ENCODE measurements around the gene AMZ1.

The AMZ1 gene

GRCh38 chr7:2757361-2757903 lies 69.4 kb downstream of the AMZ1 start:
- DNase-seq: peak; percentile 35

GRCh38 chr7:2757904-2758672 lies 70.1 kb downstream of the AMZ1 start:
- DNase-seq: peak; percentile 93

DNA sequence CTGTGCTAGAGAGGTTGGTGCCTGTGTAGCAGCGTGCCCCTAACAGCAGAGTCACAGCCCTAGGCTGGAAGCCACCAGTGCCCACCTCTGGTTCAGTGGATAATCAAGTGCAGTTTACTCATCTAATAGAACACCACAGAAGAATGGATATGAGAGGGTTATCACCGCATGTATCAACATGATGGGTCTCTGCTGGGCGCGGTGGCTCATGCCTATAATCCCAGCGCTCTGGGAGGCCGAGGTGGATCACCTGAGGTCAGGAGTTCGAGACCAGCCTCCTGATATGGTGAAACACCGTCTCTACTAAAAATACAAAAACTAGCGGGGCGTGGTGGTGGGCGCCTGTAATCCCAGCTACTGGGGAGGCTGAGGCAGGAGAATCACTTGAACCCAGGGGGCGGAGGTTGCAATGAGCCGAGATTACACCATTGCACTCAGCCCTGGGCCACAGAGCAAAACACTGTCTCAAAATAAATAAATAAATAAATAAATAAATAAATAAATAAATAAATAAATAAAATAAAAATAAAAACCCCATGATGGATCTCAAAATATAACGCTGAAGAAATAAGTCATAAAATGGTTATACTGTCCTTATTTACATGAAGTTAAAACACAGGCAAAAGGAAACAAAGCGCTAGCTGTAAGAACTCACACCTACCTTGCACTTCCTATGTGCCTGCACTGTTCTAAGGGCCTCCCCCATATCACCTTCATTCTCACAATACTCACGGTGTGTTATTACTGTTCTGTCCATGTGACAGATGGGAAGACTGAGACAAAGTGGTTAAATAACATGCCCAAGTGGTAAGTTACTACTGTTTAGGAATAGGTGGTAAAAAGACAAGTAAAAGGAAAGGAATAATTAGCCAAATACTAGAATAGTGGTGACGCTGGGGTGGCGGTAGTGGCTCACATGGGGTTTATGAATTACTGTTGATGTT lies 70.9 kb downstream of the AMZ1 start:
- peak; percentile 20 for DNase-seq

- DNase-seq: no peak
These were observed 71.7 kb downstream of the AMZ1 start for GRCh38 chr7:2759736-2760097.

DNA sequence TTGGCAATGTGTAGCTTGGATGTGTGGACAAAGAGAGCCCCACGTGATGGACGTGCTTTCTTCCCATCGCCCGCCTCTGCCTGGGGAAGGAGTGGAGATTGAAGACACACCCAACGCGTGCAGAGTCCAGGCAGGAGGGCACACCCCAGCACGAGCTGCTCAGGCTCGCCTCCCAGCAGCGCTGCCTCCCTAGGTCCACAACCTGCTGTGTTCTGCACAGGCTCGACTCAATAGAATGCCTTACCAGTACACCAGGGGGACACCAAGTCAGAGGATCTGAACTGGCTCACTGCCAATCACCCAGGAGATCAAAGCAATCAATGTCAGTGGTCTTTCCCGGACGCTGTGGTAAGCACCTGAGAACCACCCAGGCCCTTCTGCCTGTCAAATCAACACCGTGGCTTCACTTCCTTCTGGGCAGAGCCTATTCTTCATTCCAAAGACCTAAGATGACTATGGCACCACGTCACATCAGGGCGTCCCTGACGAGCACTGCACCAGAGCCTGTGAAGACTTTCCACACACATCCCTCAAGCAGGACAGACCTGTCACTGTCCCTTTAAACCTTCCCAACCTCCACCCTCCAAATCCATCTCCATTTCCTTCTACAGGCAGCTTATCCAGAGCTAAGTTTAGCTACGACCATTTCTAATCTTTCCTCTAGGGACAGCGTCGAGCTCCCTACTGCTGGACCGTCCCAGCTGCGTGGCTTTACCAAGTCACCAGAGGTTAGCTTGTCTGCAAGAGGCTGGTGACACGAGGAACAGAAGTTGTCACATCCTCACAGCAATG lies 72.3 kb downstream of the AMZ1 start:
- peak; percentile 41 for DNase-seq

- no peak for DNase-seq
These were observed 73.2 kb downstream of the AMZ1 start for GRCh38 chr7:2761131-2761624.

- no peak for DNase-seq
These were observed 73.9 kb downstream of the AMZ1 start for GRCh38 chr7:2761801-2762497.

- no peak for DNase-seq
These were observed 75.6 kb downstream of the AMZ1 start for GRCh38 chr7:2763597-2763996.

- DNase-seq: no peak
These were observed 76.6 kb downstream of the AMZ1 start for GRCh38 chr7:2764621-2765020.

Measured in activated CD4-positive, alpha-beta T cell treated with anti-CD3 and anti-CD28 coated beads, Interleukin-2, amount 50 U/mL, for 16 hours (primary cell).